T-helper 2 cell treated with Interferon-gamma antibody and Interleukin-4, amounts not matched to agents 5 μg/mL and 100 μg/mL, for 36 hours (primary cell): ENCODE results near the gene CCDC137.
A peak's percentile ranks its signal among the peaks of the same experiment; 100 is the strongest.

Experiments
- DNase-seq: peaks from one replicate; pipeline ENCODE4 v3.0.0; 2021; ENCODE audit warnings: low spot score
- H3K27ac Mint-ChIP-seq: one replicate; pipeline ENCODE4 v1.8.0; 2021; ENCODE audit warnings: mild to moderate bottlenecking, mixed read lengths
- H3K27me3 Mint-ChIP-seq: one replicate; pipeline ENCODE4 v1.8.0; 2021; ENCODE audit warnings: low read depth, mixed read lengths
- H3K36me3 Mint-ChIP-seq: one replicate; pipeline ENCODE4 v1.8.0; 2021; ENCODE audit warnings: low read depth, mixed read lengths
- H3K4me1 Mint-ChIP-seq: one replicate; pipeline ENCODE4 v1.8.0; 2021; ENCODE audit warnings: low read depth, mixed read lengths
- H3K4me3 Mint-ChIP-seq: one replicate; pipeline ENCODE4 v1.8.0; 2022; ENCODE audit warnings: mild to moderate bottlenecking, moderate library complexity, mixed read lengths
- H3K9me3 Mint-ChIP-seq: one replicate; pipeline ENCODE4 v1.8.0; 2021; ENCODE audit warnings: mixed read lengths

CCDC137 gene

GRCh38 chr17:81682565-81683207 lies 16.1 kb downstream of the CCDC137 start:
- H3K27ac Mint-ChIP-seq = peak overlapping the region; percentile 26
- H3K4me3 Mint-ChIP-seq = peak overlapping the region; percentile 92
- peaks cover 28% of the 10 kb centered on the region for H3K36me3 Mint-ChIP-seq
- H3K9me3 Mint-ChIP-seq = no peaks in the 10 kb centered on the region
- no peak for DNase-seq
- peaks cover 2% of the 10 kb centered on the region for H3K27me3 Mint-ChIP-seq
- peaks cover 17% of the 10 kb centered on the region for H3K4me1 Mint-ChIP-seq

GRCh38 chr17:81683208-81683583 lies 16.7 kb downstream of the CCDC137 start:
- DNase-seq = no peak
- H3K9me3 Mint-ChIP-seq = no peaks in the 10 kb centered on the region
- H3K27ac Mint-ChIP-seq = peak overlapping the region; percentile 26
- H3K4me3 Mint-ChIP-seq = peak overlapping the region; percentile 92
- peaks cover 29% of the 10 kb centered on the region for H3K36me3 Mint-ChIP-seq
- peaks cover 2% of the 10 kb centered on the region for H3K27me3 Mint-ChIP-seq
- H3K4me1 Mint-ChIP-seq = peaks cover 17% of the 10 kb centered on the region

GRCh38 chr17:81683584-81684441 lies 17.3 kb downstream of the CCDC137 start, which contains the start of the genes ARL16 and HGS:
Gene ARL16 (minus strand): TSS chr17:81683797. CDS start chr17:81683753, 44 bp downstream.
Gene HGS (plus strand): TSS chr17:81684011. CDS start chr17:81684067, 56 bp downstream.
- H3K9me3 Mint-ChIP-seq = no peaks in the 10 kb centered on the region
- H3K27me3 Mint-ChIP-seq = peaks cover 2% of the 10 kb centered on the region
- peaks cover 17% of the 10 kb centered on the region for H3K4me1 Mint-ChIP-seq
- peak within 1 kb of the TSS; percentile 92 for H3K4me3 Mint-ChIP-seq
- peak within 1 kb of the TSS; percentile 92 for H3K27ac Mint-ChIP-seq
- H3K36me3 Mint-ChIP-seq = peaks cover 31% of the 10 kb centered on the region
- DNase-seq = peak; percentile 98

GRCh38 chr17:81684442-81684911 lies 17.9 kb downstream of the CCDC137 start:
- H3K9me3 Mint-ChIP-seq = no peaks in the 10 kb centered on the region
- peaks cover 17% of the 10 kb centered on the region for H3K4me1 Mint-ChIP-seq
- H3K27me3 Mint-ChIP-seq = peaks cover 2% of the 10 kb centered on the region
- no peak for DNase-seq
- H3K4me3 Mint-ChIP-seq = peak overlapping the region; percentile 90
- H3K27ac Mint-ChIP-seq = peak overlapping the region; percentile 70
- peaks cover 38% of the 10 kb centered on the region for H3K36me3 Mint-ChIP-seq

- peaks cover 2% of the 10 kb centered on the region for H3K27me3 Mint-ChIP-seq
- peaks cover 44% of the 10 kb centered on the region for H3K36me3 Mint-ChIP-seq
- H3K27ac Mint-ChIP-seq = peak overlapping the region; percentile 70
- H3K9me3 Mint-ChIP-seq = no peaks in the 10 kb centered on the region
- DNase-seq = no peak
- peaks cover 17% of the 10 kb centered on the region for H3K4me1 Mint-ChIP-seq
- H3K4me3 Mint-ChIP-seq = peak overlapping the region; percentile 90
Observed at GRCh38 chr17:81685108-81685507, 18.6 kb downstream of the CCDC137 start.

GRCh38 chr17:81686614-81687013 lies 20.1 kb downstream of the CCDC137 start:
- Mint-ChIP-seq H3K27ac (no peak overlapping the region), H3K4me1 (peaks cover 17% of the 10 kb centered on the region), H3K27me3 (peaks cover 2% of the 10 kb centered on the region), H3K4me3 (no peak overlapping the region), H3K9me3 (no peaks in the 10 kb centered on the region), H3K36me3 (peaks cover 49% of the 10 kb centered on the region)
- no peak for DNase-seq

- Mint-ChIP-seq H3K27me3 (peaks cover 2% of the 10 kb centered on the region), H3K4me1 (peaks cover 10% of the 10 kb centered on the region), H3K27ac (no peak overlapping the region), H3K9me3 (no peaks in the 10 kb centered on the region), H3K36me3 (peaks cover 56% of the 10 kb centered on the region), H3K4me3 (peak overlapping the region; percentile 21)
- no peak for DNase-seq
Observed at GRCh38 chr17:81687770-81688541, 21.4 kb downstream of the CCDC137 start.

- Mint-ChIP-seq H3K4me1 (peaks cover 9% of the 10 kb centered on the region), H3K9me3 (no peaks in the 10 kb centered on the region), H3K4me3 (no peak overlapping the region), H3K27me3 (peaks cover 2% of the 10 kb centered on the region), H3K27ac (no peak overlapping the region), H3K36me3 (peaks cover 55% of the 10 kb centered on the region)
- DNase-seq = no peak
Observed at GRCh38 chr17:81688616-81689015, 22.1 kb downstream of the CCDC137 start.

GRCh38 chr17:81690066-81690465 lies 23.5 kb downstream of the CCDC137 start:
- Mint-ChIP-seq H3K9me3 (no peaks in the 10 kb centered on the region), H3K27me3 (no peaks in the 10 kb centered on the region), H3K27ac (no peak overlapping the region), H3K36me3 (peaks cover 48% of the 10 kb centered on the region), H3K4me3 (no peak overlapping the region), H3K4me1 (peaks cover 4% of the 10 kb centered on the region)
- DNase-seq = no peak

GRCh38 chr17:81690549-81690948 lies 24.0 kb downstream of the CCDC137 start:
- no peak for DNase-seq
- no peaks in the 10 kb centered on the region for H3K4me1 Mint-ChIP-seq
- no peak overlapping the region for H3K27ac Mint-ChIP-seq
- H3K4me3 Mint-ChIP-seq = no peak overlapping the region
- H3K9me3 Mint-ChIP-seq = no peaks in the 10 kb centered on the region
- peaks cover 46% of the 10 kb centered on the region for H3K36me3 Mint-ChIP-seq
- H3K27me3 Mint-ChIP-seq = no peaks in the 10 kb centered on the region

- Mint-ChIP-seq H3K36me3 (peaks cover 47% of the 10 kb centered on the region), H3K4me1 (no peaks in the 10 kb centered on the region), H3K9me3 (no peaks in the 10 kb centered on the region), H3K4me3 (no peak overlapping the region), H3K27me3 (no peaks in the 10 kb centered on the region), H3K27ac (no peak overlapping the region)
- no peak for DNase-seq
Observed at GRCh38 chr17:81691196-81691595, 24.7 kb downstream of the CCDC137 start.

GRCh38 chr17:81691608-81692007 lies 25.1 kb downstream of the CCDC137 start:
- no peak for DNase-seq
- Mint-ChIP-seq H3K4me1 (no peaks in the 10 kb centered on the region), H3K27ac (no peak overlapping the region), H3K27me3 (no peaks in the 10 kb centered on the region), H3K4me3 (no peak overlapping the region), H3K9me3 (no peaks in the 10 kb centered on the region), H3K36me3 (peaks cover 45% of the 10 kb centered on the region)

GRCh38 chr17:81693509-81694210 lies 27.1 kb downstream of the CCDC137 start:
- H3K4me1 Mint-ChIP-seq = no peaks in the 10 kb centered on the region
- DNase-seq = no peak
- no peaks in the 10 kb centered on the region for H3K27me3 Mint-ChIP-seq
- peaks cover 51% of the 10 kb centered on the region for H3K36me3 Mint-ChIP-seq
- H3K4me3 Mint-ChIP-seq = no peak overlapping the region
- H3K27ac Mint-ChIP-seq = no peak overlapping the region
- H3K9me3 Mint-ChIP-seq = no peaks in the 10 kb centered on the region
